Measurements from ENCODE around the gene GPD1L.

- TF ChIP-seq CTCF (IDR thresholded peaks at IDR 0.05; ENCODE audit: low read depth, low read length): no peak
- no peak for TF ChIP-seq EZH2phosphoT487 (IDR thresholded peaks at IDR 0.05; ENCODE audit: low read depth)
Measured at GRCh38 chr3:32093204-32093603, 13.2 kb upstream of the GPD1L start.

Data from OCI-LY3 (cell line).